HEK293 (cell line): ENCODE data around the gene BCOR.

Experiments
- CTCF ChIA-PET: fragments of 350-600 bp; formaldehyde crosslinking; extraction: SDS; loops from one replicate; lab custom pipeline; 2021; ENCODE audit warnings: antibody characterized with exemption; lab: Yijun Ruan, JAX
- POLR2A ChIA-PET: fragments of 300-600 bp; formaldehyde crosslinking; extraction: SDS; loops from one replicate; lab custom pipeline; 2020; ENCODE audit warnings: antibody characterized with exemption, inconsistent platforms; lab: Yijun Ruan, JAX
- H3K27ac ChIP-seq: fragments of 200-500 bp; sonication (Bioruptor generic); 2 replicates; pipeline ENCODE4 v1.5.1; 2014; ENCODE audit warnings: low read depth, low read length, control low read depth, inconsistent platforms; ENCODE audit errors: extremely low read depth
- H3K36me3 ChIP-seq, 2 experiments: fragments of 200-500 bp in 1 of 2; sonication (Bioruptor generic) in 1 of 2; 1 replicate in 1 of 2; 2 replicates in 1 of 2; pipeline ENCODE4 v1.5.1; 2014 to 2017; ENCODE audit warnings: inconsistent platforms in 2 of 2, low read length in 2 of 2; ENCODE audit not compliant: control insufficient read depth in 2 of 2, insufficient read depth in 1 of 2
- H3K4me1 ChIP-seq: fragments of 200-500 bp; sonication (Bioruptor generic); 2 replicates; pipeline ENCODE4 v1.5.1; 2014; ENCODE audit warnings: mild to moderate bottlenecking, low read length, inconsistent platforms; ENCODE audit not compliant: control insufficient read depth, insufficient read depth
- H3K4me3 ChIP-seq: 2 replicates; pipeline ENCODE4 v1.5.1; 2011; ENCODE audit warnings: low read depth, mild to moderate bottlenecking, control low read depth, low read length, moderate library complexity
- H3K9me3 ChIP-seq: fragments of 200-500 bp; sonication (Bioruptor generic); 2 replicates; pipeline ENCODE4 v1.5.1; 2014; ENCODE audit warnings: low read depth, low read length, inconsistent platforms; ENCODE audit not compliant: control insufficient read depth, insufficient read depth
- GLI4 ChIP-seq: fragments of 450-650 bp; formaldehyde crosslinking; IDR thresholded peaks from 2 replicates; pipeline ENCODE4 v1.5.1; 2016; ENCODE audit warnings: missing biosample characterization, missing genetic modification characterization
- KLF10 ChIP-seq: fragments of 450-650 bp; IDR thresholded peaks from 2 replicates; pipeline ENCODE4 v1.5.1; 2018; ENCODE audit warnings: missing biosample characterization, mild to moderate bottlenecking, missing genetic modification characterization
- KLF8 ChIP-seq: fragments of 450-650 bp; formaldehyde crosslinking; IDR thresholded peaks from 2 replicates; pipeline ENCODE4 v1.5.1; 2016; ENCODE audit warnings: missing biosample characterization, missing genetic modification characterization
- MZF1 ChIP-seq: fragments of 450-650 bp; formaldehyde crosslinking; IDR thresholded peaks from 2 replicates; pipeline ENCODE4 v1.5.1; 2017; ENCODE audit warnings: missing biosample characterization, missing genetic modification characterization, borderline replicate concordance
- PATZ1 ChIP-seq: fragments of 450-650 bp; formaldehyde crosslinking; IDR thresholded peaks from 2 replicates; pipeline ENCODE4 v1.5.1; 2016; ENCODE audit warnings: missing biosample characterization, missing genetic modification characterization
- PBX3 ChIP-seq: sonication (generic); formaldehyde crosslinking; IDR thresholded peaks from 2 replicates; pipeline ENCODE4 v1.8.1; 2022; ENCODE audit warnings: mild to moderate bottlenecking, moderate library complexity, missing genetic modification reagents
- RBAK ChIP-seq: fragments of 450-650 bp; formaldehyde crosslinking; IDR thresholded peaks from 2 replicates; pipeline ENCODE4 v1.5.1; 2016; ENCODE audit warnings: missing biosample characterization, missing genetic modification characterization
- ZNF10 ChIP-seq: fragments of 450-650 bp; formaldehyde crosslinking; IDR thresholded peaks from 2 replicates; pipeline ENCODE4 v1.5.1; 2017; ENCODE audit warnings: missing biosample characterization, missing genetic modification characterization
- ZNF114 ChIP-seq: fragments of 450-650 bp; formaldehyde crosslinking; IDR thresholded peaks from 2 replicates; pipeline ENCODE4 v1.5.0; 2017; ENCODE audit warnings: missing biosample characterization, missing genetic modification characterization
- ZNF133 ChIP-seq: fragments of 450-650 bp; formaldehyde crosslinking; IDR thresholded peaks from 2 replicates; pipeline ENCODE4 v1.5.1; 2016; ENCODE audit warnings: missing biosample characterization, missing genetic modification characterization
- ZNF138 ChIP-seq: fragments of 450-650 bp; formaldehyde crosslinking; IDR thresholded peaks from 2 replicates; pipeline ENCODE4 v1.5.1; 2016; ENCODE audit warnings: missing biosample characterization, missing genetic modification characterization, borderline replicate concordance
- ZNF155 ChIP-seq: fragments of 450-650 bp; formaldehyde crosslinking; IDR thresholded peaks from 2 replicates; pipeline ENCODE4 v1.5.1; 2016; ENCODE audit warnings: missing biosample characterization, missing genetic modification characterization
- ZNF157 ChIP-seq: fragments of 450-650 bp; formaldehyde crosslinking; IDR thresholded peaks from 2 replicates; pipeline ENCODE4 v1.5.1; 2016; ENCODE audit warnings: missing biosample characterization, missing genetic modification characterization
- ZNF501 ChIP-seq: fragments of 450-650 bp; formaldehyde crosslinking; IDR thresholded peaks from 2 replicates; pipeline ENCODE4 v1.5.1; 2016; ENCODE audit warnings: missing biosample characterization, missing genetic modification characterization
- ZNF660 ChIP-seq: fragments of 450-650 bp; IDR thresholded peaks from 2 replicates; pipeline ENCODE4 v1.5.1; 2018; ENCODE audit warnings: missing biosample characterization, mild to moderate bottlenecking, missing genetic modification characterization
- ZSCAN23 ChIP-seq: fragments of 450-650 bp; formaldehyde crosslinking; IDR thresholded peaks from 2 replicates; pipeline ENCODE4 v1.5.1; 2016; ENCODE audit warnings: missing biosample characterization, missing genetic modification characterization
- ZXDB ChIP-seq: fragments of 450-650 bp; formaldehyde crosslinking; IDR thresholded peaks from 2 replicates; pipeline ENCODE4 v1.5.1; 2016; ENCODE audit warnings: missing biosample characterization, missing genetic modification characterization
- TF ChIP-seq, protein P1 (sequence below): fragments of 450-650 bp; formaldehyde crosslinking; IDR thresholded peaks from 2 replicates; pipeline ENCODE4 v1.5.1; 2017; ENCODE audit warnings: missing biosample characterization, mild to moderate bottlenecking, missing genetic modification characterization, moderate library complexity
- TF ChIP-seq, protein P2 (sequence below): fragments of 450-650 bp; formaldehyde crosslinking; IDR thresholded peaks from 2 replicates; pipeline ENCODE4 v1.5.1; 2016; ENCODE audit warnings: missing biosample characterization, missing genetic modification characterization
- TF ChIP-seq, protein P3 (sequence below): fragments of 450-650 bp; formaldehyde crosslinking; IDR thresholded peaks from 2 replicates; pipeline ENCODE4 v1.5.1; 2016; ENCODE audit warnings: missing biosample characterization, missing genetic modification characterization
- TF ChIP-seq, protein P4 (sequence below): fragments of 450-650 bp; formaldehyde crosslinking; IDR thresholded peaks from 2 replicates; pipeline ENCODE4 v1.5.1; 2016; ENCODE audit warnings: missing biosample characterization, missing genetic modification characterization

The BCOR gene

GRCh38 chrX:40094041-40094899 is 3.5 kb downstream of the BCOR start (continued):
- TF ChIP-seq PATZ1 (tag by site-specific recombination) (peak; percentile 57), ZNF10 (tag by site-specific recombination) (no peak)
- TF ChIP-seq, protein P1, sequence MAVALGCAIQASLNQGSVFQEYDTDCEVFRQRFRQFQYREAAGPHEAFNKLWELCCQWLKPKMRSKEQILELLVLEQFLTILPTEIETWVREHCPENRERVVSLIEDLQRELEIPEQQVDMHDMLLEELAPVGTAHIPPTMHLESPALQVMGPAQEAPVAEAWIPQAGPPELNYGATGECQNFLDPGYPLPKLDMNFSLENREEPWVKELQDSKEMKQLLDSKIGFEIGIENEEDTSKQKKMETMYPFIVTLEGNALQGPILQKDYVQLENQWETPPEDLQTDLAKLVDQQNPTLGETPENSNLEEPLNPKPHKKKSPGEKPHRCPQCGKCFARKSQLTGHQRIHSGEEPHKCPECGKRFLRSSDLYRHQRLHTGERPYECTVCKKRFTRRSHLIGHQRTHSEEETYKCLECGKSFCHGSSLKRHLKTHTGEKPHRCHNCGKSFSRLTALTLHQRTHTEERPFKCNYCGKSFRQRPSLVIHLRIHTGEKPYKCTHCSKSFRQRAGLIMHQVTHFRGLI, result no peak

- no peak for TF ChIP-seq ZNF660 (tag by site-specific recombination)
- TF ChIP-seq PBX3 (CRISPR knock-in tag), result no peak
- no peak for TF ChIP-seq KLF10 (tag by site-specific recombination)
- TF ChIP-seq ZNF157 (tag by site-specific recombination), result no peak
- no peak for TF ChIP-seq RBAK (tag by site-specific recombination)
- TF ChIP-seq, protein P2, sequence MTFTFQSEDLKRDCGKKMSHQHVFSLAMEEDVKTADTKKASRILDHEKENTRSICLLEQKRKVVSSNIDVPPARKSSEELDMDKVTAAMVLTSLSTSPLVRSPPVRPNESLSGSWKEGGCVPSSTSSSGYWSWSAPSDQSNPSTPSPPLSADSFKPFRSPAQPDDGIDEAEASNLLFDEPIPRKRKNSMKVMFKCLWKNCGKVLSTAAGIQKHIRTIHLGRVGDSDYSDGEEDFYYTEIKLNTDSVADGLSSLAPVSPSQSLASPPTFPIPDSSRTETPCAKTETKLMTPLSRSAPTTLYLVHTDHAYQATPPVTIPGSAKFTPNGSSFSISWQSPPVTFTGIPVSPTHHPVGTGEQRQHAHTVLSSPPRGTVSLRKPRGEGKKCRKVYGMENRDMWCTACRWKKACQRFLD (tag by site-specific recombination), result no peak
- TF ChIP-seq ZNF133 (tag by site-specific recombination), result no peak
- TF ChIP-seq ZNF501 (tag by site-specific recombination), result no peak
- TF ChIP-seq KLF8, result no peak
- TF ChIP-seq, protein P3, sequence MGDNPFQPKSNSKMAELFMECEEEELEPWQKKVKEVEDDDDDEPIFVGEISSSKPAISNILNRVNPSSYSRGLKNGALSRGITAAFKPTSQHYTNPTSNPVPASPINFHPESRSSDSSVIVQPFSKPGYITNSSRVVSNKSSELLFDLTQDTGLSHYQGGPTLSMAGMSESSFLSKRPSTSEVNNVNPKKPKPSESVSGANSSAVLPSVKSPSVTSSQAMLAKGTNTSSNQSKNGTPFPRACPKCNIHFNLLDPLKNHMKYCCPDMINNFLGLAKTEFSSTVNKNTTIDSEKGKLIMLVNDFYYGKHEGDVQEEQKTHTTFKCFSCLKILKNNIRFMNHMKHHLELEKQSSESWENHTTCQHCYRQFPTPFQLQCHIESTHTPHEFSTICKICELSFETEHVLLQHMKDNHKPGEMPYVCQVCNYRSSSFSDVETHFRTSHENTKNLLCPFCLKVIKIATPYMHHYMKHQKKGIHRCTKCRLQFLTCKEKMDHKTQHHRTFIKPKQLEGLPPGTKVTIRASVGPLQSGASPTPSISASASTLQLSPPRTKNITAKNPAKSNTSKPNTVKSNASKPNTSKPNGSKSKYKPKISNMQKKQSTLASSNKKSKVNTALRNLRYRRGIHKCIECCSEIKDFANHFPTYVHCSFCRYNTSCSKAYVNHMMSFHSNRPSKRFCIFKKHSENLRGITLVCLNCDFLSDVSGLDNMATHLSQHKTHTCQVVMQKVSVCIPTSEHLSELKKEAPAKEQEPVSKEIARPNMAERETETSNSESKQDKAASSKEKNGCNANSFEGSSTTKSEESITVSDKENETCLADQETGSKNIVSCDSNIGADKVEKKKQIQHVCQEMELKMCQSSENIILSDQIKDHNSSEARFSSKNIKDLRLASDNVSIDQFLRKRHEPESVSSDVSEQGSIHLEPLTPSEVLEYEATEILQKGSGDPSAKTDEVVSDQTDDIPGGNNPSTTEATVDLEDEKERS (tag by site-specific recombination), result no peak
- TF ChIP-seq ZSCAN23 (tag by site-specific recombination), result no peak
- TF ChIP-seq ZNF114 (tag by site-specific recombination), result no peak
- TF ChIP-seq ZXDB (tag by site-specific recombination), result no peak
- TF ChIP-seq, protein P4, sequence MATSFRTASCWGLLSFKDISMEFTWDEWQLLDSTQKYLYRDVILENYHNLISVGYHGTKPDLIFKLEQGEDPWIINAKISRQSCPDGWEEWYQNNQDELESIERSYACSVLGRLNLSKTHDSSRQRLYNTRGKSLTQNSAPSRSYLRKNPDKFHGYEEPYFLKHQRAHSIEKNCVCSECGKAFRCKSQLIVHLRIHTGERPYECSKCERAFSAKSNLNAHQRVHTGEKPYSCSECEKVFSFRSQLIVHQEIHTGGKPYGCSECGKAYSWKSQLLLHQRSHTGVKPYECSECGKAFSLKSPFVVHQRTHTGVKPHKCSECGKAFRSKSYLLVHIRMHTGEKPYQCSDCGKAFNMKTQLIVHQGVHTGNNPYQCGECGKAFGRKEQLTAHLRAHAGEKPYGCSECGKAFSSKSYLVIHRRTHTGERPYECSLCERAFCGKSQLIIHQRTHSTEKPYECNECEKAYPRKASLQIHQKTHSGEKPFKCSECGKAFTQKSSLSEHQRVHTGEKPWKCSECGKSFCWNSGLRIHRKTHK (tag by site-specific recombination), result no peak
- TF ChIP-seq ZNF155 (tag by site-specific recombination), result no peak
- TF ChIP-seq MZF1 (tag by site-specific recombination), result no peak
- no peak for TF ChIP-seq ZNF138
- TF ChIP-seq GLI4, result no peak
- Histone ChIP-seq H3K27ac (peak overlapping the region; percentile 99; the same call in 1 of the 2 replicates), H3K36me3 (peaks cover 0 to 3% of the 10 kb centered on the region in 2 experiments; a peak in 1 of 3 replicates), H3K4me3 (peak overlapping the region; percentile 85), H3K4me1 (peaks cover 23% of the 10 kb centered on the region), H3K9me3 (no peaks in the 10 kb centered on the region)
- POLR2A ChIA-PET, result interaction anchor here (0.8 to 1.3 kb wide), 5 partner anchors 11 to 404 kb away, joined by 3 to 7 read pairs (median 4); no protein-coding TSS in a partner anchor
- CTCF ChIA-PET, result interaction anchor here (0.7 kb wide), 2 partner anchors 9 to 33 kb away, joined by 3 read pairs; no protein-coding TSS in a partner anchor
Measured at GRCh38 chrX:40093586-40093985, 4.2 kb downstream of the BCOR start.
